ENCODE data around the gene CD300H.

The CD300H gene

DNA sequence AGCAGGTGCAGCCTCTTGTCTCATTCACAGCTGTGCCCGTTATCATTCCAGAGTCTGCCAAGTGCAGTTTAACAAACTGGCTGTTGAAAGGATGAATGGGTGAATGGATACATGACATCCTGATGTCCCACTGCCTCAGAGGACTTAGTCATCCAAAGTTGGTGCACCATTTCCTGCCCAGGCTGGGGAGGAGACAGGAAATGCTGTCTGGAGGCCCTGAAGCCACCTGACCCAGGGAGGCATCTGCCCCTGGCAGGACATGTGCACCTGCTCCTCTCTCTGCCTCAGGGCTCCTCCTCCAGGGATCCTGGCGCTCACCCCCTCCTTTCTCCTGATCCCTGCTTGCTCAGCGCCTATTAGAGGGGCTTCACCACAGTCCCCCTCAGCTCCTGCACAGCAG is 19.6 kb downstream of the CD300H start:
- Histone ChIP-seq H3K4me3 (ENCODE audit: low read depth, low read length) (no peak overlapping the region), H3K9me3 (ENCODE audit: control insufficient read depth, insufficient read depth, low read depth, low read length) (no peaks in the 10 kb centered on the region), H3K36me3 (ENCODE audit: control insufficient read depth in 2 of 2, insufficient read depth in 1 of 2, low read length in 2 of 2) (no peaks in the 10 kb centered on the region), H3K27ac (ENCODE audit: extremely low read depth, low read depth, low read length) (no peak overlapping the region), H3K4me1 (ENCODE audit: control insufficient read depth, insufficient read depth, low read length) (no peaks in the 10 kb centered on the region)
- ChIA-PET POLR2A (no interaction called here), CTCF (interaction anchor here (0.7 to 1.0 kb wide), 2 partner anchors 18 to 52 kb away, joined by 3 to 5 read pairs; no protein-coding TSS in a partner anchor)
- TF ChIP-seq ZNF138 (tag by site-specific recombination; IDR thresholded peaks at IDR 0.05; ENCODE audit: borderline replicate concordance) (no peak), ZNF16 (tag by site-specific recombination; IDR thresholded peaks at IDR 0.05; ENCODE audit: low read depth) (no peak), MEIS1 (CRISPR knock-in tag; IDR thresholded peaks at IDR 0.05; ENCODE audit: borderline replicate concordance) (no peak), ZNF530 (tag by site-specific recombination; IDR thresholded peaks at IDR 0.05; ENCODE audit: low read depth) (no peak), ZNF561 (tag by site-specific recombination; IDR thresholded peaks at IDR 0.05; ENCODE audit: borderline replicate concordance) (no peak), BCL11B (tag by site-specific recombination; IDR thresholded peaks at IDR 0.05; ENCODE audit: low read depth) (no peak), ZBTB7A (tag by site-specific recombination; IDR thresholded peaks at IDR 0.05; ENCODE audit: low read depth) (no peak), ZNF621 (tag by site-specific recombination; IDR thresholded peaks at IDR 0.05) (no peak), ZNF777 (tag by site-specific recombination; IDR thresholded peaks at IDR 0.05; ENCODE audit: borderline replicate concordance) (no peak), GLI4 (tag by site-specific recombination; IDR thresholded peaks at IDR 0.05) (no peak)
- TF ChIP-seq, protein P1, sequence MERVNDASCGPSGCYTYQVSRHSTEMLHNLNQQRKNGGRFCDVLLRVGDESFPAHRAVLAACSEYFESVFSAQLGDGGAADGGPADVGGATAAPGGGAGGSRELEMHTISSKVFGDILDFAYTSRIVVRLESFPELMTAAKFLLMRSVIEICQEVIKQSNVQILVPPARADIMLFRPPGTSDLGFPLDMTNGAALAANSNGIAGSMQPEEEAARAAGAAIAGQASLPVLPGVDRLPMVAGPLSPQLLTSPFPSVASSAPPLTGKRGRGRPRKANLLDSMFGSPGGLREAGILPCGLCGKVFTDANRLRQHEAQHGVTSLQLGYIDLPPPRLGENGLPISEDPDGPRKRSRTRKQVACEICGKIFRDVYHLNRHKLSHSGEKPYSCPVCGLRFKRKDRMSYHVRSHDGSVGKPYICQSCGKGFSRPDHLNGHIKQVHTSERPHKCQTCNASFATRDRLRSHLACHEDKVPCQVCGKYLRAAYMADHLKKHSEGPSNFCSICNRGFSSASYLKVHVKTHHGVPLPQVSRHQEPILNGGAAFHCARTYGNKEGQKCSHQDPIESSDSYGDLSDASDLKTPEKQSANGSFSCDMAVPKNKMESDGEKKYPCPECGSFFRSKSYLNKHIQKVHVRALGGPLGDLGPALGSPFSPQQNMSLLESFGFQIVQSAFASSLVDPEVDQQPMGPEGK (tag by site-specific recombination; IDR thresholded peaks at IDR 0.05), result no peak

DNA sequence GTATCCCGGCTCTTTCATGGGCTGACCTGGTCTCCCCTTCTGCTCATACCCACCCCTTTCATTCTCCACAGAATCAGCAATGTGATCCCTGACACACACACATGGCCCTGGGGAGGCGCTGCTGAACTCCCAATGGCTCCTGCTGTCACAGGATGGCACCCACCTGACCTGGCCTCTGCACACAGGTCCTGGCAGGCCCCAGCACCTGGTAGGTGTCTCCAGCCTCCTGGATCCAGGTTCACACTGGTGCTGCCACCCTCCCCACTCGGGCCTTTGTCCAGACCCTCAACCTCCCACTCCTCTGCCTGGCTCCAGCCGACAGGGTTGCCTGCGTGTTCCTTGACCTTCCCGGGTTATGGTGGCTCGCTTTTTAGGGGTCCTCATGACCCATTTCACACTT is 20.0 kb downstream of the CD300H start:
- no peaks in the 10 kb centered on the region for H3K4me1 ChIP-seq (ENCODE audit: control insufficient read depth, insufficient read depth, low read length)
- TF ChIP-seq ZNF16 (tag by site-specific recombination; IDR thresholded peaks at IDR 0.05; ENCODE audit: low read depth) (no peak), YY2 (tag by site-specific recombination; IDR thresholded peaks at IDR 0.05) (no peak), ZNF302 (tag by site-specific recombination; IDR thresholded peaks at IDR 0.05; ENCODE audit: low read depth) (no peak), REPIN1 (tag by site-specific recombination; IDR thresholded peaks at IDR 0.05; ENCODE audit: low read depth) (no peak), TRIM28 (IDR thresholded peaks at IDR 0.05; ENCODE audit: borderline replicate concordance, low read length) (no peak), ZNF530 (tag by site-specific recombination; IDR thresholded peaks at IDR 0.05; ENCODE audit: low read depth) (no peak), ZNF133 (tag by site-specific recombination; IDR thresholded peaks at IDR 0.05) (no peak), ZFP3 (tag by site-specific recombination; IDR thresholded peaks at IDR 0.05; ENCODE audit: low read depth) (no peak), ZNF654 (tag by site-specific recombination; IDR thresholded peaks at IDR 0.05; ENCODE audit: low read depth) (no peak), ZNF670 (tag by site-specific recombination; IDR thresholded peaks at IDR 0.05; ENCODE audit: low read depth) (no peak), ZNF132 (tag by site-specific recombination; IDR thresholded peaks at IDR 0.05; ENCODE audit: borderline replicate concordance) (no peak), ZNF785 (tag by site-specific recombination; IDR thresholded peaks at IDR 0.05) (no peak)
- TF ChIP-seq, protein P2, sequence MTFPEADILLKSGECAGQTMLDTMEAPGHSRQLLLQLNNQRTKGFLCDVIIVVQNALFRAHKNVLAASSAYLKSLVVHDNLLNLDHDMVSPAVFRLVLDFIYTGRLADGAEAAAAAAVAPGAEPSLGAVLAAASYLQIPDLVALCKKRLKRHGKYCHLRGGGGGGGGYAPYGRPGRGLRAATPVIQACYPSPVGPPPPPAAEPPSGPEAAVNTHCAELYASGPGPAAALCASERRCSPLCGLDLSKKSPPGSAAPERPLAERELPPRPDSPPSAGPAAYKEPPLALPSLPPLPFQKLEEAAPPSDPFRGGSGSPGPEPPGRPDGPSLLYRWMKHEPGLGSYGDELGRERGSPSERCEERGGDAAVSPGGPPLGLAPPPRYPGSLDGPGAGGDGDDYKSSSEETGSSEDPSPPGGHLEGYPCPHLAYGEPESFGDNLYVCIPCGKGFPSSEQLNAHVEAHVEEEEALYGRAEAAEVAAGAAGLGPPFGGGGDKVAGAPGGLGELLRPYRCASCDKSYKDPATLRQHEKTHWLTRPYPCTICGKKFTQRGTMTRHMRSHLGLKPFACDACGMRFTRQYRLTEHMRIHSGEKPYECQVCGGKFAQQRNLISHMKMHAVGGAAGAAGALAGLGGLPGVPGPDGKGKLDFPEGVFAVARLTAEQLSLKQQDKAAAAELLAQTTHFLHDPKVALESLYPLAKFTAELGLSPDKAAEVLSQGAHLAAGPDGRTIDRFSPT (tag by site-specific recombination; IDR thresholded peaks at IDR 0.05), result no peak
- TF ChIP-seq, protein P3, sequence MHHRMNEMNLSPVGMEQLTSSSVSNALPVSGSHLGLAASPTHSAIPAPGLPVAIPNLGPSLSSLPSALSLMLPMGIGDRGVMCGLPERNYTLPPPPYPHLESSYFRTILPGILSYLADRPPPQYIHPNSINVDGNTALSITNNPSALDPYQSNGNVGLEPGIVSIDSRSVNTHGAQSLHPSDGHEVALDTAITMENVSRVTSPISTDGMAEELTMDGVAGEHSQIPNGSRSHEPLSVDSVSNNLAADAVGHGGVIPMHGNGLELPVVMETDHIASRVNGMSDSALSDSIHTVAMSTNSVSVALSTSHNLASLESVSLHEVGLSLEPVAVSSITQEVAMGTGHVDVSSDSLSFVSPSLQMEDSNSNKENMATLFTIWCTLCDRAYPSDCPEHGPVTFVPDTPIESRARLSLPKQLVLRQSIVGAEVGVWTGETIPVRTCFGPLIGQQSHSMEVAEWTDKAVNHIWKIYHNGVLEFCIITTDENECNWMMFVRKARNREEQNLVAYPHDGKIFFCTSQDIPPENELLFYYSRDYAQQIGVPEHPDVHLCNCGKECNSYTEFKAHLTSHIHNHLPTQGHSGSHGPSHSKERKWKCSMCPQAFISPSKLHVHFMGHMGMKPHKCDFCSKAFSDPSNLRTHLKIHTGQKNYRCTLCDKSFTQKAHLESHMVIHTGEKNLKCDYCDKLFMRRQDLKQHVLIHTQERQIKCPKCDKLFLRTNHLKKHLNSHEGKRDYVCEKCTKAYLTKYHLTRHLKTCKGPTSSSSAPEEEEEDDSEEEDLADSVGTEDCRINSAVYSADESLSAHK (tag by site-specific recombination; IDR thresholded peaks at IDR 0.05), result no peak
- TF ChIP-seq, protein P4, sequence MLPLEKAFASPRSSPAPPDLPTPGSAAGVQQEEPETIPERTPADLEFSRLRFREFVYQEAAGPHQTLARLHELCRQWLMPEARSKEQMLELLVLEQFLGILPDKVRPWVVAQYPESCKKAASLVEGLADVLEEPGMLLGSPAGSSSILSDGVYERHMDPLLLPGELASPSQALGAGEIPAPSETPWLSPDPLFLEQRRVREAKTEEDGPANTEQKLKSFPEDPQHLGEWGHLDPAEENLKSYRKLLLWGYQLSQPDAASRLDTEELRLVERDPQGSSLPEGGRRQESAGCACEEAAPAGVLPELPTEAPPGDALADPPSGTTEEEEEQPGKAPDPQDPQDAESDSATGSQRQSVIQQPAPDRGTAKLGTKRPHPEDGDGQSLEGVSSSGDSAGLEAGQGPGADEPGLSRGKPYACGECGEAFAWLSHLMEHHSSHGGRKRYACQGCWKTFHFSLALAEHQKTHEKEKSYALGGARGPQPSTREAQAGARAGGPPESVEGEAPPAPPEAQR (tag by site-specific recombination; IDR thresholded peaks at IDR 0.05), result no peak
- ChIA-PET CTCF (no interaction called here), POLR2A (no interaction called here)
- no peaks in the 10 kb centered on the region for H3K36me3 ChIP-seq (ENCODE audit: control insufficient read depth in 2 of 2, insufficient read depth in 1 of 2, low read length in 2 of 2)
- H3K27ac ChIP-seq (ENCODE audit: extremely low read depth, low read depth, low read length), result no peak overlapping the region
- no peak overlapping the region for H3K4me3 ChIP-seq (ENCODE audit: low read depth, low read length)
- H3K9me3 ChIP-seq (ENCODE audit: control insufficient read depth, insufficient read depth, low read depth, low read length), result no peaks in the 10 kb centered on the region
